ENCODE measurements around the gene UBL3.

GRCh38 chr13:29893438-29893837 lies 43.0 kb upstream of the UBL3 start:
- no peak for TF ChIP-seq CTCF (IDR thresholded peaks at IDR 0.05)
- no peak for TF ChIP-seq EZH2 (IDR thresholded peaks at IDR 0.05)
- no peak for TF ChIP-seq EZH2phosphoT487 (IDR thresholded peaks at IDR 0.05)

Measured in neural progenitor cell (in vitro differentiated cells).